Activated gamma-delta T cell treated with anti-CD3 and anti-CD28 coated beads, Interleukin-2, amount 50 U/mL, for 16 hours (primary cell): ENCODE results near the gene ATOH8.

ENCODE experiments used
- DNase-seq: peaks from one replicate; pipeline ENCODE4 v3.0.0-alpha.2; 2020; ENCODE audit warnings: low read depth

Gene ATOH8

GRCh38 chr2:85754313-85755095, 713 bp downstream of the ATOH8 start:
- DNase-seq, result no peak

GRCh38 chr2:85755122-85756027, 1.6 kb downstream of the ATOH8 start:
- DNase-seq, result no peak

GRCh38 chr2:85756195-85756594, 2.4 kb downstream of the ATOH8 start:
- DNase-seq, result no peak

GRCh38 chr2:85756822-85757435, 3.1 kb downstream of the ATOH8 start:
- no peak for DNase-seq

- no peak for DNase-seq
Observed at GRCh38 chr2:85757860-85758259, 4.1 kb downstream of the ATOH8 start.

GRCh38 chr2:85758361-85759256, 4.8 kb downstream of the ATOH8 start:
- DNase-seq, result no peak

- DNase-seq, result no peak
Observed at GRCh38 chr2:85759257-85759613, 5.4 kb downstream of the ATOH8 start.

GRCh38 chr2:85760371-85760770, 6.6 kb downstream of the ATOH8 start:
- DNase-seq, result no peak

GRCh38 chr2:85760872-85761271, 7.1 kb downstream of the ATOH8 start:
- no peak for DNase-seq

- DNase-seq, result no peak
Observed at GRCh38 chr2:85761512-85761944, 7.7 kb downstream of the ATOH8 start.

- DNase-seq, result no peak
Observed at GRCh38 chr2:85761946-85762345, 8.2 kb downstream of the ATOH8 start.

GRCh38 chr2:85763132-85763531, 9.3 kb downstream of the ATOH8 start:
- DNase-seq, result no peak

- DNase-seq, result no peak
Observed at GRCh38 chr2:85763831-85764230, 10.0 kb downstream of the ATOH8 start.

- no peak for DNase-seq
Observed at GRCh38 chr2:85765081-85765731, 11.4 kb downstream of the ATOH8 start.

GRCh38 chr2:85766229-85766628, 12.4 kb downstream of the ATOH8 start:
- no peak for DNase-seq

GRCh38 chr2:85767803-85768665, 14.2 kb downstream of the ATOH8 start:
- DNase-seq, result no peak

- DNase-seq, result no peak
Observed at GRCh38 chr2:85768713-85769112, 14.9 kb downstream of the ATOH8 start.

GRCh38 chr2:85769236-85769982, 15.6 kb downstream of the ATOH8 start:
- DNase-seq, result no peak

- no peak for DNase-seq
Observed at GRCh38 chr2:85769983-85770362, 16.2 kb downstream of the ATOH8 start.

- no peak for DNase-seq
Observed at GRCh38 chr2:85770369-85770768, 16.6 kb downstream of the ATOH8 start.
